GM23338 (cell line): ENCODE results near the gene CCDC97. TPM values are rescaled to one million over a fixed set of nuclear protein-coding genes. Genes with fewer than 3 reads are reported as not detected.

Experiments
- ATAC-seq: fragments of 200-7000 bp; cut with Tn5 transposase; 3 replicates; pipeline ENCODE4 v1.9.1; 2020
- DNase-seq: peaks from one replicate; pipeline ENCODE4 v3.0.0-alpha.2; 2015; ENCODE audit warnings: low spot score
- H2AFZ ChIP-seq: fragments of 200-600 bp; sonication (generic); 2 replicates; pipeline ENCODE4 v1.8.0; 2016; ENCODE audit warnings: antibody characterized with exemption, mild to moderate bottlenecking, moderate library complexity
- H3F3A ChIP-seq: fragments of 200-600 bp; sonication (generic); replicated peaks from 2 replicates; pipeline ENCODE4 v1.8.0; 2017; ENCODE audit warnings: antibody characterized with exemption, mixed run types, low read depth
- H3K27ac ChIP-seq: fragments of 200-600 bp; sonication (generic); 2 replicates; pipeline ENCODE4 v1.6.1; 2016; ENCODE audit warnings: low read depth
- H3K27me3 ChIP-seq: fragments of 200-600 bp; sonication (generic); 2 replicates; pipeline ENCODE4 v1.8.0; 2016; ENCODE audit warnings: mild to moderate bottlenecking, mixed run types, moderate library complexity; ENCODE audit not compliant: insufficient read depth
- H3K36me3 ChIP-seq: fragments of 200-600 bp; sonication (generic); 2 replicates; pipeline ENCODE4 v1.8.0; 2016; ENCODE audit warnings: mild to moderate bottlenecking; ENCODE audit not compliant: insufficient read depth
- H3K4me1 ChIP-seq: fragments of 200-600 bp; sonication (generic); 2 replicates; pipeline ENCODE4 v1.8.0; 2016; ENCODE audit warnings: mild to moderate bottlenecking, moderate library complexity; ENCODE audit not compliant: insufficient read depth
- H3K4me2 ChIP-seq: fragments of 200-600 bp; sonication (generic); 2 replicates; pipeline ENCODE4 v1.7.1; 2017; ENCODE audit warnings: mixed run types
- H3K4me3 ChIP-seq: fragments of 200-600 bp; sonication (generic); 2 replicates; pipeline ENCODE4 v1.6.1; 2016; ENCODE audit warnings: mixed run types
- H3K79me2 ChIP-seq: fragments of 200-600 bp; sonication (generic); replicated peaks from 2 replicates; pipeline ENCODE4 v1.8.0; 2017; ENCODE audit warnings: mild to moderate bottlenecking; ENCODE audit not compliant: insufficient read depth
- H3K9me2 ChIP-seq: fragments of 200-600 bp; sonication (generic); 2 replicates; pipeline ENCODE4 v1.8.0; 2017; ENCODE audit not compliant: insufficient read depth
- H4K20me1 ChIP-seq: fragments of 200-600 bp; sonication (generic); replicated peaks from 2 replicates; pipeline ENCODE4 v1.8.0; 2017; ENCODE audit warnings: mild to moderate bottlenecking; ENCODE audit not compliant: insufficient read depth
- H3K27ac Mint-ChIP-seq: 2 replicates; pipeline ENCODE4 v1.8.0; 2020; ENCODE audit warnings: inconsistent platforms, mild to moderate bottlenecking, moderate library complexity, mixed read lengths
- H3K27me3 Mint-ChIP-seq: 3 replicates; pipeline ENCODE4 v1.8.0; 2022; ENCODE audit warnings: low read depth, mild to moderate bottlenecking, moderate library complexity, mixed read lengths, inconsistent platforms; ENCODE audit not compliant: insufficient read depth, poor library complexity
- H3K36me3 Mint-ChIP-seq: 3 replicates; pipeline ENCODE4 v1.8.0; 2021; ENCODE audit warnings: low read depth, mild to moderate bottlenecking, inconsistent platforms, moderate library complexity, mixed read lengths
- H3K4me1 Mint-ChIP-seq: 3 replicates; pipeline ENCODE4 v1.8.0; 2020; ENCODE audit warnings: mild to moderate bottlenecking, inconsistent platforms, mixed read lengths
- H3K4me3 Mint-ChIP-seq: 3 replicates; pipeline ENCODE4 v1.8.0; 2021; ENCODE audit warnings: moderate library complexity, mild to moderate bottlenecking, inconsistent platforms, mixed read lengths
- H3K9me3 Mint-ChIP-seq: 3 replicates; pipeline ENCODE4 v1.8.0; 2020; ENCODE audit warnings: moderate library complexity, mild to moderate bottlenecking, inconsistent platforms, mixed read lengths
- CREB1 ChIP-seq: fragments of 250-450 bp; sonication (Bioruptor Pico); IDR thresholded peaks from 2 replicates; pipeline ENCODE4 v1.5.0; 2020; ENCODE audit warnings: low read depth, mild to moderate bottlenecking, moderate library complexity
- ETS1 ChIP-seq: IDR thresholded peaks from 2 replicates; pipeline ENCODE4 v1.6.1; 2016; ENCODE audit warnings: antibody characterized with exemption
- EZH2 ChIP-seq: fragments of 200-600 bp; sonication (generic); IDR thresholded peaks from one replicate; pipeline ENCODE4 v1.8.0; 2017; ENCODE audit warnings: antibody characterized with exemption, mild to moderate bottlenecking, low read depth; ENCODE audit not compliant: unreplicated experiment
- EZH2phosphoT487 ChIP-seq: fragments of 200-600 bp; sonication (generic); IDR thresholded peaks from one replicate; pipeline ENCODE4 v1.8.1; 2018; ENCODE audit warnings: antibody characterized with exemption; ENCODE audit not compliant: unreplicated experiment
- JUNB ChIP-seq: IDR thresholded peaks from one replicate; pipeline ENCODE4 v1.6.1; 2016; ENCODE audit warnings: antibody characterized with exemption; ENCODE audit not compliant: unreplicated experiment
- NANOG ChIP-seq: IDR thresholded peaks from 2 replicates; pipeline ENCODE4 v1.6.1; 2016; ENCODE audit warnings: antibody characterized with exemption, borderline replicate concordance
- POLR2AphosphoS5 ChIP-seq: IDR thresholded peaks from 2 replicates; pipeline ENCODE4 v1.6.1; 2016; ENCODE audit warnings: antibody characterized with exemption, low read depth
- STAT1 ChIP-seq: IDR thresholded peaks from one replicate; pipeline ENCODE4 v1.6.1; 2016; ENCODE audit warnings: antibody characterized with exemption; ENCODE audit not compliant: unreplicated experiment
- ZNF114 ChIP-seq: fragments of 250-450 bp; sonication (Bioruptor Pico); IDR thresholded peaks from 2 replicates; pipeline ENCODE4 v1.5.0; 2020; ENCODE audit warnings: mild to moderate bottlenecking, moderate library complexity
- ZNF331 ChIP-seq: fragments of 250-450 bp; sonication (Bioruptor Pico); IDR thresholded peaks from 2 replicates; pipeline ENCODE4 v1.5.0; 2020; ENCODE audit warnings: low read depth, mild to moderate bottlenecking, moderate library complexity
- polyA plus RNA-seq: library from polyadenylated mRNA; unstranded; fragments of >200 nt; fragmentation: Nextera tagmentation; extraction: Ambion mirVana; gene quantifications from 2 replicates; pipeline ENCODE4 v1.2.1, GENCODE V29; 2016
- total RNA-seq: library from RNA; depleted of rRNA; stranded (reverse); fragments of >200 nt; shearing (Covaris generic); gene quantifications from 2 replicates; pipeline ENCODE4 v1.2.3, GENCODE V29; 2014
- TF ChIP-seq, protein P1 (sequence below), 2 experiments: fragments of 200-600 bp in 1 of 2; sonication (generic) in 1 of 2; conservative IDR thresholded peaks; 2 replicates each; pipeline versions ENCODE4 v1.5.1 to v1.6.1; 2016 to 2017; ENCODE audit warnings: antibody characterized with exemption in 2 of 2, low read depth in 2 of 2, mild to moderate bottlenecking in 2 of 2, moderate library complexity in 1 of 2
- TF ChIP-seq, protein P2 (sequence below): fragments of 250-450 bp; sonication (Bioruptor Pico); IDR thresholded peaks from 2 replicates; pipeline ENCODE4 v1.5.0; 2020; ENCODE audit warnings: mild to moderate bottlenecking, moderate library complexity

Gene CCDC97
- total and polyA plus RNA-seq, 2 experiments from 2014 or later: 8.0 to 11.0 TPM

GRCh38 chr19:41295499-41295898 lies 14.5 kb upstream of the CCDC97 start:
- H3K27me3 ChIP-seq: no peaks in the 10 kb centered on the region
- H3K27me3 Mint-ChIP-seq: peaks cover 3% of the 10 kb centered on the region
- 0 out of 2 replicates have a peak overlapping the region, but pooled peaks have one; percentile 14 for H3K27ac Mint-ChIP-seq
- H3K4me2 ChIP-seq: no peak overlapping the region
- H3K4me1 Mint-ChIP-seq: peaks cover 1% of the 10 kb centered on the region; the same call in 1 of the 3 replicates
- H3K36me3 Mint-ChIP-seq: peaks cover 96% of the 10 kb centered on the region
- ATAC-seq (no peak), DNase-seq (no peak)
- no peak overlapping the region; the same call in 1 of the 2 replicates for H3K27ac ChIP-seq
- peaks cover 24% of the 10 kb centered on the region; the same call in 1 of the 2 replicates for H3F3A ChIP-seq
- no peak overlapping the region for H3K4me3 Mint-ChIP-seq
- TF ChIP-seq, protein P1, sequence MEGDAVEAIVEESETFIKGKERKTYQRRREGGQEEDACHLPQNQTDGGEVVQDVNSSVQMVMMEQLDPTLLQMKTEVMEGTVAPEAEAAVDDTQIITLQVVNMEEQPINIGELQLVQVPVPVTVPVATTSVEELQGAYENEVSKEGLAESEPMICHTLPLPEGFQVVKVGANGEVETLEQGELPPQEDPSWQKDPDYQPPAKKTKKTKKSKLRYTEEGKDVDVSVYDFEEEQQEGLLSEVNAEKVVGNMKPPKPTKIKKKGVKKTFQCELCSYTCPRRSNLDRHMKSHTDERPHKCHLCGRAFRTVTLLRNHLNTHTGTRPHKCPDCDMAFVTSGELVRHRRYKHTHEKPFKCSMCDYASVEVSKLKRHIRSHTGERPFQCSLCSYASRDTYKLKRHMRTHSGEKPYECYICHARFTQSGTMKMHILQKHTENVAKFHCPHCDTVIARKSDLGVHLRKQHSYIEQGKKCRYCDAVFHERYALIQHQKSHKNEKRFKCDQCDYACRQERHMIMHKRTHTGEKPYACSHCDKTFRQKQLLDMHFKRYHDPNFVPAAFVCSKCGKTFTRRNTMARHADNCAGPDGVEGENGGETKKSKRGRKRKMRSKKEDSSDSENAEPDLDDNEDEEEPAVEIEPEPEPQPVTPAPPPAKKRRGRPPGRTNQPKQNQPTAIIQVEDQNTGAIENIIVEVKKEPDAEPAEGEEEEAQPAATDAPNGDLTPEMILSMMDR (conservative IDR thresholded peaks at IDR 0.05; ENCODE audit: low read depth in 2 of 2): no peak
- TF ChIP-seq STAT1 (no peak), ZNF331 (no peak), JUNB (no peak), NANOG (no peak), EZH2 (no peak), ZNF114 (CRISPR knock-in tag) (no peak), EZH2phosphoT487 (no peak), ETS1 (no peak), POLR2AphosphoS5 (no peak), CREB1 (CRISPR knock-in tag) (no peak)
- TF ChIP-seq, protein P2, sequence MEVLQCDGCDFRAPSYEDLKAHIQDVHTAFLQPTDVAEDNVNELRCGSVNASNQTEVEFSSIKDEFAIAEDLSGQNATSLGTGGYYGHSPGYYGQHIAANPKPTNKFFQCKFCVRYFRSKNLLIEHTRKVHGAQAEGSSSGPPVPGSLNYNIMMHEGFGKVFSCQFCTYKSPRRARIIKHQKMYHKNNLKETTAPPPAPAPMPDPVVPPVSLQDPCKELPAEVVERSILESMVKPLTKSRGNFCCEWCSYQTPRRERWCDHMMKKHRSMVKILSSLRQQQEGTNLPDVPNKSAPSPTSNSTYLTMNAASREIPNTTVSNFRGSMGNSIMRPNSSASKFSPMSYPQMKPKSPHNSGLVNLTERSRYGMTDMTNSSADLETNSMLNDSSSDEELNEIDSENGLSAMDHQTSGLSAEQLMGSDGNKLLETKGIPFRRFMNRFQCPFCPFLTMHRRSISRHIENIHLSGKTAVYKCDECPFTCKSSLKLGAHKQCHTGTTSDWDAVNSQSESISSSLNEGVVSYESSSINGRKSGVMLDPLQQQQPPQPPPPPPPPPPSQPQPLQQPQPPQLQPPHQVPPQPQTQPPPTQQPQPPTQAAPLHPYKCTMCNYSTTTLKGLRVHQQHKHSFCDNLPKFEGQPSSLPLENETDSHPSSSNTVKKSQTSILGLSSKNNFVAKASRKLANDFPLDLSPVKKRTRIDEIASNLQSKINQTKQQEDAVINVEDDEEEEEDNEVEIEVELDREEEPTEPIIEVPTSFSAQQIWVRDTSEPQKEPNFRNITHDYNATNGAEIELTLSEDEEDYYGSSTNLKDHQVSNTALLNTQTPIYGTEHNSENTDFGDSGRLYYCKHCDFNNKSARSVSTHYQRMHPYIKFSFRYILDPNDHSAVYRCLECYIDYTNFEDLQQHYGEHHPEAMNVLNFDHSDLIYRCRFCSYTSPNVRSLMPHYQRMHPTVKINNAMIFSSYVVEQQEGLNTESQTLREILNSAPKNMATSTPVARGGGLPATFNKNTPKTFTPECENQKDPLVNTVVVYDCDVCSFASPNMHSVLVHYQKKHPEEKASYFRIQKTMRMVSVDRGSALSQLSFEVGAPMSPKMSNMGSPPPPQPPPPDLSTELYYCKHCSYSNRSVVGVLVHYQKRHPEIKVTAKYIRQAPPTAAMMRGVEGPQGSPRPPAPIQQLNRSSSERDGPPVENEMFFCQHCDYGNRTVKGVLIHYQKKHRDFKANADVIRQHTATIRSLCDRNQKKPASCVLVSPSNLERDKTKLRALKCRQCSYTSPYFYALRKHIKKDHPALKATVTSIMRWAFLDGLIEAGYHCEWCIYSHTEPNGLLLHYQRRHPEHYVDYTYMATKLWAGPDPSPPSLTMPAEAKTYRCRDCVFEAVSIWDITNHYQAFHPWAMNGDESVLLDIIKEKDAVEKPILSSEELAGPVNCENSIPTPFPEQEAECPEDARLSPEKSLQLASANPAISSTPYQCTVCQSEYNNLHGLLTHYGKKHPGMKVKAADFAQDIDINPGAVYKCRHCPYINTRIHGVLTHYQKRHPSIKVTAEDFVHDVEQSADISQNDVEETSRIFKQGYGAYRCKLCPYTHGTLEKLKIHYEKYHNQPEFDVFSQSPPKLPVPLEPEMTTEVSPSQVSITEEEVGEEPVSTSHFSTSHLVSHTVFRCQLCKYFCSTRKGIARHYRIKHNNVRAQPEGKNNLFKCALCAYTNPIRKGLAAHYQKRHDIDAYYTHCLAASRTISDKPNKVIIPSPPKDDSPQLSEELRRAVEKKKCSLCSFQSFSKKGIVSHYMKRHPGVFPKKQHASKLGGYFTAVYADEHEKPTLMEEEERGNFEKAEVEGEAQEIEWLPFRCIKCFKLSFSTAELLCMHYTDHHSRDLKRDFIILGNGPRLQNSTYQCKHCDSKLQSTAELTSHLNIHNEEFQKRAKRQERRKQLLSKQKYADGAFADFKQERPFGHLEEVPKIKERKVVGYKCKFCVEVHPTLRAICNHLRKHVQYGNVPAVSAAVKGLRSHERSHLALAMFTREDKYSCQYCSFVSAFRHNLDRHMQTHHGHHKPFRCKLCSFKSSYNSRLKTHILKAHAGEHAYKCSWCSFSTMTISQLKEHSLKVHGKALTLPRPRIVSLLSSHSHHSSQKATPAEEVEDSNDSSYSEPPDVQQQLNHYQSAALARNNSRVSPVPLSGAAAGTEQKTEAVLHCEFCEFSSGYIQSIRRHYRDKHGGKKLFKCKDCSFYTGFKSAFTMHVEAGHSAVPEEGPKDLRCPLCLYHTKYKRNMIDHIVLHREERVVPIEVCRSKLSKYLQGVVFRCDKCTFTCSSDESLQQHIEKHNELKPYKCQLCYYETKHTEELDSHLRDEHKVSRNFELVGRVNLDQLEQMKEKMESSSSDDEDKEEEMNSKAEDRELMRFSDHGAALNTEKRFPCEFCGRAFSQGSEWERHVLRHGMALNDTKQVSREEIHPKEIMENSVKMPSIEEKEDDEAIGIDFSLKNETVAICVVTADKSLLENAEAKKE (CRISPR knock-in tag): no peak
- H3K9me3 Mint-ChIP-seq: no peaks in the 10 kb centered on the region
- peaks cover 24% of the 10 kb centered on the region for H3K79me2 ChIP-seq
- H2AFZ ChIP-seq: no peak overlapping the region
- H3K36me3 ChIP-seq: peaks cover 91% of the 10 kb centered on the region
- no peaks in the 10 kb centered on the region for H3K9me2 ChIP-seq
- no peak overlapping the region for H3K4me3 ChIP-seq
- H3K4me1 ChIP-seq: no peaks in the 10 kb centered on the region
- peaks cover 52% of the 10 kb centered on the region for H4K20me1 ChIP-seq
